Measurements from ENCODE around the gene TXNDC2.
"Not testable (repeated sequence)": the region's sequence is repeated elsewhere in the genome, so short reads cannot be mapped to it uniquely, and the experiment has no call there.

The TXNDC2 gene

GRCh38 chr18:9850309-9850708 lies 35.5 kb upstream of the TXNDC2 start:
- Histone ChIP-seq H3K4me1 (ENCODE audit: control insufficient read depth, insufficient read depth, low read length) (peaks cover 29% of the 10 kb centered on the region), H3K4me3 (ENCODE audit: low read length) (no peak overlapping the region), H3K36me3 (ENCODE audit: insufficient read depth, low read length) (no peaks in the 10 kb centered on the region), H3K27me3 (ENCODE audit: control insufficient read depth, insufficient read depth, low read length) (no peaks in the 10 kb centered on the region), H3K9ac (ENCODE audit: low read depth, low read length) (no peak overlapping the region), H3K4me2 (ENCODE audit: low read length) (no peak overlapping the region), H3K9me3 (replicated peaks; ENCODE audit: low read length) (no peaks in the 10 kb centered on the region)

- H3K4me1 ChIP-seq (ENCODE audit: control insufficient read depth, insufficient read depth, low read length), result peaks cover 34% of the 10 kb centered on the region
- H3K4me2 ChIP-seq (ENCODE audit: low read length), result peak overlapping the region; percentile 31
- no peak overlapping the region for H3K9ac ChIP-seq (ENCODE audit: low read depth, low read length)
- no peak overlapping the region for H3K4me3 ChIP-seq (ENCODE audit: low read length)
- no peaks in the 10 kb centered on the region for H3K9me3 ChIP-seq (replicated peaks; ENCODE audit: low read length)
- no peaks in the 10 kb centered on the region for H3K27me3 ChIP-seq (ENCODE audit: control insufficient read depth, insufficient read depth, low read length)
- H3K36me3 ChIP-seq (ENCODE audit: insufficient read depth, low read length), result no peaks in the 10 kb centered on the region
These were observed 34.3 kb upstream of the TXNDC2 start for GRCh38 chr18:9851511-9851910.

GRCh38 chr18:9852266-9853081 lies 33.3 kb upstream of the TXNDC2 start:
- Histone ChIP-seq H3K4me2 (ENCODE audit: low read length) (no peak overlapping the region), H3K9me3 (replicated peaks; ENCODE audit: low read length) (no peaks in the 10 kb centered on the region), H3K36me3 (ENCODE audit: insufficient read depth, low read length) (no peaks in the 10 kb centered on the region), H3K9ac (ENCODE audit: low read depth, low read length) (no peak overlapping the region), H3K4me1 (ENCODE audit: control insufficient read depth, insufficient read depth, low read length) (peaks cover 34% of the 10 kb centered on the region), H3K4me3 (ENCODE audit: low read length) (no peak overlapping the region), H3K27me3 (ENCODE audit: control insufficient read depth, insufficient read depth, low read length) (no peaks in the 10 kb centered on the region)

GRCh38 chr18:9854801-9855676 lies 30.7 kb upstream of the TXNDC2 start:
- Histone ChIP-seq H3K4me2 (ENCODE audit: low read length) (peak overlapping the region; percentile 29), H3K36me3 (ENCODE audit: insufficient read depth, low read length) (peaks cover 5% of the 10 kb centered on the region), H3K27me3 (ENCODE audit: control insufficient read depth, insufficient read depth, low read length) (no peaks in the 10 kb centered on the region), H3K4me1 (ENCODE audit: control insufficient read depth, insufficient read depth, low read length) (peaks cover 19% of the 10 kb centered on the region), H3K9me3 (replicated peaks; ENCODE audit: low read length) (no peaks in the 10 kb centered on the region), H3K4me3 (ENCODE audit: low read length) (no peak overlapping the region), H3K9ac (ENCODE audit: low read depth, low read length) (no peak overlapping the region)

DNA sequence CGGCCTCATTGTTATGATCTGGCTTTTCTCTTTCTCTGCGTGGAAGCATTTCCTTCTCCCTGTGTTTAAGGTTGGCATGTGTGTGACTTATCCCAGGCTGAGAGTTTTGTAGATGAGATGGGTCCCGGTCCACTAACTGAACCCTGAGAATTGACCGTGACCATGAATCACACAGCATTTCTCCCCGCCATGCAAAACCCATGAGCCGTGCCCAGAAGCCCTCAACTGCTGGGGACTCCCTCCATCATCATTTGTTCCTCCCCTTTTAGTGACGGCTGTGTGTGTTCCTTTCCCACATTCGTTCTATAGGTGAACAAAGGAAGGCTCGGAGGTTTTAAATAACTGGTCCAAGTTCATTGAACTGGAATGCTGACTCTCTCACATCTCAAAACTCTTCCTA lies 30.1 kb upstream of the TXNDC2 start:
- H3K9me3 ChIP-seq (replicated peaks; ENCODE audit: low read length), result no peaks in the 10 kb centered on the region
- H3K9ac ChIP-seq (ENCODE audit: low read depth, low read length), result no peak overlapping the region
- H3K4me2 ChIP-seq (ENCODE audit: low read length), result peak overlapping the region; percentile 29
- H3K27me3 ChIP-seq (ENCODE audit: control insufficient read depth, insufficient read depth, low read length), result no peaks in the 10 kb centered on the region
- peaks cover 9% of the 10 kb centered on the region for H3K36me3 ChIP-seq (ENCODE audit: insufficient read depth, low read length)
- H3K4me3 ChIP-seq (ENCODE audit: low read length), result no peak overlapping the region
- H3K4me1 ChIP-seq (ENCODE audit: control insufficient read depth, insufficient read depth, low read length), result peaks cover 18% of the 10 kb centered on the region

- Histone ChIP-seq H3K36me3 (ENCODE audit: insufficient read depth, low read length) (peaks cover 11% of the 10 kb centered on the region), H3K4me2 (ENCODE audit: low read length) (no peak overlapping the region), H3K27me3 (ENCODE audit: control insufficient read depth, insufficient read depth, low read length) (no peaks in the 10 kb centered on the region), H3K9me3 (replicated peaks; ENCODE audit: low read length) (no peaks in the 10 kb centered on the region), H3K4me1 (ENCODE audit: control insufficient read depth, insufficient read depth, low read length) (peaks cover 15% of the 10 kb centered on the region), H3K9ac (ENCODE audit: low read depth, low read length) (no peak overlapping the region), H3K4me3 (ENCODE audit: low read length) (no peak overlapping the region)
These were observed 29.7 kb upstream of the TXNDC2 start for GRCh38 chr18:9856092-9856491.

DNA sequence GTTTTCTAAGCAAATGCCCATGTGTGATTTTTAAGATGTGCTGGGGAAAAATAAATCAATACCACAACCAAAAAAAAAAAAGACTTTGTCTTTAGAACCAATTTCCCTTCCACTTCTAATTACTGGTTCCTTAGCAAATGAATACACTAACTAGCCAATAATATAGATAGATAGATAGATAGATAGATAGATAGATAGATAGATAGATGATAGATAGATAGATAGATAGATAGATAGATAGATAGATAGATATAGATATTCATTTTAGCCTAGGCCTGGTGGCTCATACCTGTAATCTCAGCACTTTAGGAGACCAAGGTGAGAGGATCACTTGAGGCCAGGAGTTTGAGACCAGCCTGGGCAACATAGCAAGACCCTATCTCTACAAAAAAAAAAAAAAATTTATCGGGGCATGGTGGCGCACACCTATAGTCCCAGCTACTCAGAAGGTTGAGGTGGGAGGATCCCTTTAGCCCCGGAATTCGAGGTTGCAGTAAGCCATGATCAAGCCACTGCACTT lies 28.2 kb upstream of the TXNDC2 start:
- H3K9ac ChIP-seq (ENCODE audit: low read depth, low read length); H3K4me3 ChIP-seq (ENCODE audit: low read length); H3K27me3 ChIP-seq (ENCODE audit: control insufficient read depth, insufficient read depth, low read length); H3K4me2 ChIP-seq (ENCODE audit: low read length); H3K9me3 ChIP-seq (replicated peaks; ENCODE audit: low read length): not testable (repeated sequence)
- H3K4me1 ChIP-seq (ENCODE audit: control insufficient read depth, insufficient read depth, low read length), result peaks cover 10% of the 10 kb centered on the region
- H3K36me3 ChIP-seq (ENCODE audit: insufficient read depth, low read length), result peaks cover 11% of the 10 kb centered on the region

DNA sequence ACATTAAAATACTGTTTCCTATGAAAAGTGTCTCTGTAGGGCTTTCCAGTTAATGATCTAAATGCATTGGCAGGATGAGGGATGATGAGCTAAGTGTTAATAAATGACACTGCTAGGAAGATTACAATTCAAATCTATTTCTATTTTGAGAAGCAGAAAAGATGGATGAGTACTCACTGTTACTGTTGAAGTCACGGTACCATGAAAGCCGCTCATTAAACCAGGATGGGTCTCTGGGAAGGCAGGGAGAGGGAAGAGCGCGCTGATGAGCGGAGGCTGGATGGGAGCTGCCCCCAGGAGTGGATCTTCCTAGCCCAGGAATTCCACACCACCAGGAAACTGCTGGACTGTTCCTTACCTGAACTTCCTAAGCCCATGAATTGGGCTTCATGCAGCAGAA lies 27.1 kb upstream of the TXNDC2 start:
- H3K4me3 ChIP-seq (ENCODE audit: low read length), result no peak overlapping the region
- H3K27me3 ChIP-seq (ENCODE audit: control insufficient read depth, insufficient read depth, low read length), result no peaks in the 10 kb centered on the region
- H3K9ac ChIP-seq (ENCODE audit: low read depth, low read length), result no peak overlapping the region
- peaks cover 10% of the 10 kb centered on the region for H3K4me1 ChIP-seq (ENCODE audit: control insufficient read depth, insufficient read depth, low read length)
- H3K9me3 ChIP-seq (replicated peaks; ENCODE audit: low read length), result no peaks in the 10 kb centered on the region
- H3K36me3 ChIP-seq (ENCODE audit: insufficient read depth, low read length), result peaks cover 11% of the 10 kb centered on the region
- H3K4me2 ChIP-seq (ENCODE audit: low read length), result no peak overlapping the region

DNA sequence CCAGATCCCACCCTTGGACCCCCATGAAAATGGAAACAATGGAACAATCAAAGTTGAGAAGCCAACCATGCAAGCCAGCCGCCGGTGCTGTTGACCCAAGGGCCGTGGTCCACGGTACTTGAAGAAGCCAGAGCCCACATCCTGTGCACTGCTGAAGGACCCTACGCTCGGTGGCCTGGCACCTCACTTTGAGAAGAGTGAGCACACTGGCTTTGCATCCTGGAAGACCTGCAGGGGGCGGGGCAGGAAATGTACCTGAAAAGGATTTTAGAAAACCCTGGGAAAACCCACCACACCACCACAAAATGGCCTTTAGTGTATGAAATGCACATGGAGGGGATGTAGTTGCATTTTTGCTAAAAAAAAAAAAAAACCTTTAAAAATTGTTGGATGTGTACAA lies 26.5 kb upstream of the TXNDC2 start:
- no peaks in the 10 kb centered on the region for H3K9me3 ChIP-seq (replicated peaks; ENCODE audit: low read length)
- peaks cover 10% of the 10 kb centered on the region for H3K4me1 ChIP-seq (ENCODE audit: control insufficient read depth, insufficient read depth, low read length)
- no peak overlapping the region for H3K4me2 ChIP-seq (ENCODE audit: low read length)
- no peak overlapping the region for H3K9ac ChIP-seq (ENCODE audit: low read depth, low read length)
- H3K27me3 ChIP-seq (ENCODE audit: control insufficient read depth, insufficient read depth, low read length), result no peaks in the 10 kb centered on the region
- no peak overlapping the region for H3K4me3 ChIP-seq (ENCODE audit: low read length)
- peaks cover 11% of the 10 kb centered on the region for H3K36me3 ChIP-seq (ENCODE audit: insufficient read depth, low read length)

- no peak overlapping the region for H3K4me2 ChIP-seq (ENCODE audit: low read length)
- H3K4me1 ChIP-seq (ENCODE audit: control insufficient read depth, insufficient read depth, low read length), result peaks cover under 1% of the 10 kb centered on the region
- H3K27me3 ChIP-seq (ENCODE audit: control insufficient read depth, insufficient read depth, low read length), result no peaks in the 10 kb centered on the region
- no peak overlapping the region for H3K9ac ChIP-seq (ENCODE audit: low read depth, low read length)
- H3K36me3 ChIP-seq (ENCODE audit: insufficient read depth, low read length), result peaks cover 11% of the 10 kb centered on the region
- H3K4me3 ChIP-seq (ENCODE audit: low read length), result no peak overlapping the region
- no peaks in the 10 kb centered on the region for H3K9me3 ChIP-seq (replicated peaks; ENCODE audit: low read length)
These were observed 25.1 kb upstream of the TXNDC2 start for GRCh38 chr18:9860682-9861081.

DNA sequence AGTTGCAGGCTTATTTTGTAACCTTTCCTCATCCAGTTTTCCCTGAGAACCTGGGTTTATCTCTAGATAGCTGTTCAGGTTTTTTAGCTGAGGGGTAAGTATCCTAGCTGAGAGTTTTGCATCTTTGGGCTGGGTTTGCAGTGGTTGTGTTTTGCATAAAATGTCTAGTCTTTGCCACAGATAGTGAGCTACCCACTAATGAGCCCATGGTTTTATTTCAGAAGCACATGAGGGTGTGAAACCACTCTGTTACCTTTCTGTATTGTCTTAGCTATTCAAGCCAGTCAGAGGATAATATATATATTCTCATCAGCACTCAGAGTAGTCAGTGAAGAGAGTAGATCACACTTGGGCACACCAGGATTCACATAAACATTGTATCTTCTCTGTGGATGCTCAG lies 24.6 kb upstream of the TXNDC2 start:
- H3K4me1 ChIP-seq (ENCODE audit: control insufficient read depth, insufficient read depth, low read length), result no peaks in the 10 kb centered on the region
- no peaks in the 10 kb centered on the region for H3K27me3 ChIP-seq (ENCODE audit: control insufficient read depth, insufficient read depth, low read length)
- H3K36me3 ChIP-seq (ENCODE audit: insufficient read depth, low read length), result peaks cover 11% of the 10 kb centered on the region
- H3K4me3 ChIP-seq (ENCODE audit: low read length), result no peak overlapping the region
- H3K9ac ChIP-seq (ENCODE audit: low read depth, low read length), result no peak overlapping the region
- no peak overlapping the region for H3K4me2 ChIP-seq (ENCODE audit: low read length)
- no peaks in the 10 kb centered on the region for H3K9me3 ChIP-seq (replicated peaks; ENCODE audit: low read length)
